OCI-LY3 (cell line): ENCODE results near the gene XRCC4.

ENCODE experiments used
- EZH2phosphoT487 ChIP-seq: fragments of 200-600 bp; shearing (Covaris generic); IDR thresholded peaks from 2 replicates; pipeline ENCODE4 v1.6.1; 2018; ENCODE audit warnings: antibody characterized with exemption, mixed run types, low read depth
- TF ChIP-seq, protein P1 (sequence below): fragments of 200-600, 300-600 bp; sonication (generic); IDR thresholded peaks from 2 replicates; pipeline ENCODE4 v1.5.1; 2014; ENCODE audit warnings: antibody characterized with exemption, low read length, low read depth

DNA sequence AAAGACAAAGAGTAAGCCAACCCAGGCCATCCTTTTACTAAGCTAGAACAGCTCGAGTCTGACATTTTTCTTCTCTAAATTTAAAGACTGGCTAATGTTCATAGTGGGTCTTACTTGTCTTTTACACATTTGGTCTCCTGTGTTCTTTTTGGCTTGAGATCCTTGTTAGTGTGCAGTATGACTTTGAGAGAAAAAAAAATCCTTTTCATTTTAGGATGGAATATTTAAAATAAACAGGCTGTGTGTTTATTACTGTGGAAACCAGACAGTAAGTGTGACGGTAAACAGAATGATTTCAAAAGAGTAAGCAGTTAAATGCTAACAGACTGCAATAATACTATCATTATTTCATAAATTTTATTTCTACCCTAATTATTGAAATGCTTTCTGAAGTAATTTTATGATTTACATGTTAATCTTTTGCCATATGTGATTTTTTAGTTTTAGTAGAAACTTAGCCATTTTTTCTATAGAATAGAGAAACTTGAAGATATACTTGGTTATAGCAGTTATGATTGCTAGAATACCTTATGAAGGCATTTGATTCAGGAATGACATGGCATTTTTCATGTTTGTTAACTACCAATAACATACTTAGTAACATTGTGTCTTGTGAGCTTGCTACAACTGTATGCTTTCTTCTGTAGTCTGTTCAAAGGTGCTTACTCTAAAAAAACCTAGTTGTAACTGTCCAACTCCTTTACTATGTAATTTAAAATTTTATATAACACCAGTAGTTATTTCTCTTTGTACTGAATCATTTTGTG, 92.4 kb downstream of the XRCC4 start:
- TF ChIP-seq, protein P1, sequence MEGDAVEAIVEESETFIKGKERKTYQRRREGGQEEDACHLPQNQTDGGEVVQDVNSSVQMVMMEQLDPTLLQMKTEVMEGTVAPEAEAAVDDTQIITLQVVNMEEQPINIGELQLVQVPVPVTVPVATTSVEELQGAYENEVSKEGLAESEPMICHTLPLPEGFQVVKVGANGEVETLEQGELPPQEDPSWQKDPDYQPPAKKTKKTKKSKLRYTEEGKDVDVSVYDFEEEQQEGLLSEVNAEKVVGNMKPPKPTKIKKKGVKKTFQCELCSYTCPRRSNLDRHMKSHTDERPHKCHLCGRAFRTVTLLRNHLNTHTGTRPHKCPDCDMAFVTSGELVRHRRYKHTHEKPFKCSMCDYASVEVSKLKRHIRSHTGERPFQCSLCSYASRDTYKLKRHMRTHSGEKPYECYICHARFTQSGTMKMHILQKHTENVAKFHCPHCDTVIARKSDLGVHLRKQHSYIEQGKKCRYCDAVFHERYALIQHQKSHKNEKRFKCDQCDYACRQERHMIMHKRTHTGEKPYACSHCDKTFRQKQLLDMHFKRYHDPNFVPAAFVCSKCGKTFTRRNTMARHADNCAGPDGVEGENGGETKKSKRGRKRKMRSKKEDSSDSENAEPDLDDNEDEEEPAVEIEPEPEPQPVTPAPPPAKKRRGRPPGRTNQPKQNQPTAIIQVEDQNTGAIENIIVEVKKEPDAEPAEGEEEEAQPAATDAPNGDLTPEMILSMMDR, result no peak
- TF ChIP-seq EZH2phosphoT487, result no peak
